OCI-LY3 (cell line): ENCODE measurements around the gene DIS3L.

Experiments used
- H2AFZ ChIP-seq: fragments of 200-600, 300-600 bp; shearing (Covaris generic); 2 replicates; pipeline ENCODE4 v1.6.0; 2014; ENCODE audit warnings: antibody characterized with exemption, low read depth, low read length
- H3K27ac ChIP-seq: fragments of 200-600, 300-600 bp; sonication (generic); 2 replicates; pipeline ENCODE4 v1.5.1; 2014; ENCODE audit warnings: mild to moderate bottlenecking, low read length, moderate library complexity, mixed read lengths
- H3K27me3 ChIP-seq: fragments of 200-600, 300-600 bp; sonication (generic); 2 replicates; pipeline ENCODE4 v1.6.1; 2014; ENCODE audit warnings: low read depth, low read length, mixed read lengths
- H3K36me3 ChIP-seq: fragments of 200-600, 300-600 bp; sonication (generic); replicated peaks from 2 replicates; pipeline ENCODE3; 2014; ENCODE audit warnings: low read depth, low read length, mixed read lengths
- H3K4me1 ChIP-seq: fragments of 300-600, 200-600 bp; sonication (generic); 2 replicates; pipeline ENCODE4 v1.6.1; 2014; ENCODE audit warnings: low read length, mixed read lengths
- H3K4me2 ChIP-seq: fragments of 200-600, 300-600 bp; sonication (generic); 2 replicates; pipeline ENCODE4 v1.6.1; 2014; ENCODE audit warnings: low read length, mixed read lengths
- H3K4me3 ChIP-seq: fragments of 300-600, 200-600 bp; sonication (generic); 2 replicates; pipeline ENCODE4 v1.5.1; 2014; ENCODE audit warnings: antibody characterized with exemption, mild to moderate bottlenecking, low read length, moderate library complexity
- H3K79me2 ChIP-seq: fragments of 300-600, 200-600 bp; shearing (Covaris generic); 2 replicates; pipeline ENCODE4 v1.6.1; 2014; ENCODE audit warnings: mild to moderate bottlenecking, low read length, mixed read lengths
- H3K9ac ChIP-seq: fragments of 300-600, 200-600 bp; shearing (Covaris generic); 2 replicates; pipeline ENCODE4 v1.6.0; 2014; ENCODE audit warnings: mild to moderate bottlenecking, low read length, moderate library complexity
- H3K9me3 ChIP-seq: fragments of 200-600, 300-600 bp; shearing (Covaris generic); 2 replicates; pipeline ENCODE4 v1.6.1; 2014; ENCODE audit warnings: low read length, mixed read lengths; ENCODE audit not compliant: insufficient read depth
- H4K20me1 ChIP-seq: fragments of 200-600, 300-600 bp; sonication (generic); 2 replicates; pipeline ENCODE4 v1.6.1; 2016; ENCODE audit warnings: low read length, mixed read lengths; ENCODE audit not compliant: insufficient read depth
- CTCF ChIP-seq: fragments of 200-600, 300-600 bp; sonication (generic); IDR thresholded peaks from 2 replicates; pipeline ENCODE4 v1.5.1; 2014; ENCODE audit warnings: antibody characterized with exemption, low read length, low read depth
- EZH2phosphoT487 ChIP-seq: fragments of 200-600 bp; shearing (Covaris generic); IDR thresholded peaks from 2 replicates; pipeline ENCODE4 v1.6.1; 2018; ENCODE audit warnings: antibody characterized with exemption, mixed run types, low read depth

Gene DIS3L

DNA sequence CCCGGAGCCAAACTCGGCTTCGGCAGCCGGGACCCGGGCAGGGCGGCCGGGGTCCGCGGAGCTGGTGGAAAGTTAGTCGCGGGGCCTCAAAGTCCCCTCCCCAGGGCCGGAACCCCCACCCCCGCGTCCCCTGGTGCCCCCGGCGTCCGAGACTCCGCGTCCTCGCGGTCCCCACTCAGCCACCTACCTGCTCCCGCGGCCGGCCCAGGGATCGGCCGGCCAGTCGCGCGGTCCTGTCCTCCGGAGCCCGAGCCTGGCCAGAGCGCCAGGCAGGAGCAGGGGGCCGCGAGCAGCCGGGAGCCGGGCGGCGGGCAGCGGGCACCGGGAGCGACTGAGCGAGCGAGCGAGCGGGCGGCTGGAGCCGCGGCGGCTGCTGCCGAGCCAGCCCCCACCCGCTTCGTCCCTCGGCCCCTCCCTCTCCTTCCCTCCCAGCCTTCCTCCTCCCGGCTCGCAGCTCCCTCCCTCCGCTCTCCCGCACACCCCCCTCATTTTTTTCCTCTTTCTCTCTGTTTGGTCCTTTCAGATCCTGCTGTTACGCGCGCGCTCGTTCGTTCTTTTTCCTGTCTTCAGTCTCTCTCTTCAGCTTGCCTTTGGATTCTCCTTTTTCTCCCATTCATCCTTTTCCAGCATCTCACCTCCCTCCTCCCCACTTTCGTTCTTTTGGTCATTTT, 39.8 kb upstream of the DIS3L start, which contains the start of gene MEGF11:
Gene MEGF11, minus strand, starts transcription at position 333 of the 671 bp plus-strand sequence. CDS start 125,347 bp downstream, outside the sequence.
- Histone ChIP-seq H3K4me2 (no peak within 1 kb of the TSS), H3K36me3 (no peaks in the 10 kb centered on the region), H3K4me3 (no peak within 1 kb of the TSS), H3K27me3 (peaks cover 44% of the 10 kb centered on the region), H2AFZ (no peak within 1 kb of the TSS), H3K9ac (no peak within 1 kb of the TSS), H3K27ac (no peak within 1 kb of the TSS), H4K20me1 (no peaks in the 10 kb centered on the region), H3K9me3 (no peaks in the 10 kb centered on the region), H3K4me1 (no peaks in the 10 kb centered on the region), H3K79me2 (no peaks in the 10 kb centered on the region)
- TF ChIP-seq EZH2phosphoT487 (no peak), CTCF (no peak)

DNA sequence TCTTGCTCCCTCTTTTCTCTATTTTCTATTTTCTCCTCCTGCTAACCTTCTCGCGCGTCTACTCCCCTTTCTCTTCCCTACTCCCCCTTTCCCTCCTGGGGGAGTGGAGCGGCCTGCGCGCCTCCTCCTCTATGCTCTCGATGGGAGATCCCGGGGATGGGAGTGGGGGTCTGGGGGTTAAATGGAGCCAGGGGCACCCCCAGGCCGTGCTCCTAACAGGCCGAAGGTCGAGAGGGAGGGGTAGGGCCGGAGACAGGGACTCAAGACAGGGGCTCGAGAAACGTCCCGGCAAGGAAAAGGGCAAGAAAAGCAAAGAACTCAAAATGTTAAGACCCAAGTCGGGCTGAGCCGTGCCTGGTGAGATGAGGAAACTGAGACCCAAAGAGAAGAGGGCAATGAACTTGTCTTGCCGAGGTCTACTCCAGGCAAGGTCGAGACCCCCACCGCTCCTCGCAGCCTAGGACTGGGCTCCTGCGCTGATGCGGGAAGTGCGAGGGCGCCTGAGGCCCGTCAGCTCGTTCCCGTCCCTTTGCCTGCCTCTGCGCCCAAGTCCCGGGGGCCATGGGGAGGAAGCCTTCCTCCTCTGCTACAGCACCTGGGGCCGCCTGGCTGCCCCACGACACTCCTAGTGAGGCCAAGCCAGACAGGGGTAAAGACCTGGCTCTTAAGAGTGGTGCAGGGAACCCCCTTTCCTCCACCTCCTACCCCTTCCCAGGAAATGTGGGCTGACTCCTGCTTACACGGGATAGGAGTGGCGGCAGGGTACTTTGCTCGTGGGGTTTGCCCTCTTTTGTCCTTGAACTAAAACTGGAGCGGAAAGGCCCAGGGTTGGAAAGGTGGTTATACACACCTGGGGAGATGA, 39.0 kb upstream of the DIS3L start:
- H2AFZ ChIP-seq, result no peak overlapping the region
- no peak for TF ChIP-seq CTCF
- no peak for TF ChIP-seq EZH2phosphoT487
- no peaks in the 10 kb centered on the region for H3K79me2 ChIP-seq
- H4K20me1 ChIP-seq, result no peaks in the 10 kb centered on the region
- no peak overlapping the region for H3K4me3 ChIP-seq
- H3K4me1 ChIP-seq, result no peaks in the 10 kb centered on the region
- no peaks in the 10 kb centered on the region for H3K9me3 ChIP-seq
- H3K9ac ChIP-seq, result no peak overlapping the region
- H3K36me3 ChIP-seq, result no peaks in the 10 kb centered on the region
- peaks cover 38% of the 10 kb centered on the region for H3K27me3 ChIP-seq
- H3K27ac ChIP-seq, result no peak overlapping the region
- H3K4me2 ChIP-seq, result no peak overlapping the region

- H3K27ac ChIP-seq, result no peak overlapping the region
- no peak overlapping the region for H3K4me3 ChIP-seq
- H3K79me2 ChIP-seq, result no peaks in the 10 kb centered on the region
- no peaks in the 10 kb centered on the region for H3K9me3 ChIP-seq
- no peak overlapping the region for H3K9ac ChIP-seq
- H3K27me3 ChIP-seq, result peaks cover 34% of the 10 kb centered on the region
- TF ChIP-seq EZH2phosphoT487, result no peak
- no peak for TF ChIP-seq CTCF
- H4K20me1 ChIP-seq, result no peaks in the 10 kb centered on the region
- H3K4me2 ChIP-seq, result no peak overlapping the region
- no peak overlapping the region for H2AFZ ChIP-seq
- H3K4me1 ChIP-seq, result no peaks in the 10 kb centered on the region
- H3K36me3 ChIP-seq, result no peaks in the 10 kb centered on the region
These were observed 38.3 kb upstream of the DIS3L start for GRCh38 chr15:66254951-66255676.

GRCh38 chr15:66256692-66257091, 36.7 kb upstream of the DIS3L start:
- Histone ChIP-seq H3K27ac (no peak overlapping the region), H3K4me2 (no peak overlapping the region)
- TF ChIP-seq CTCF (no peak), EZH2phosphoT487 (no peak)

More at GRCh38 chr15:66256692-66257091, 36.7 kb upstream of the DIS3L start:
- Histone ChIP-seq H3K4me3 (no peak overlapping the region), H4K20me1 (no peaks in the 10 kb centered on the region), H3K36me3 (no peaks in the 10 kb centered on the region), H3K4me1 (no peaks in the 10 kb centered on the region), H3K9me3 (no peaks in the 10 kb centered on the region), H3K79me2 (no peaks in the 10 kb centered on the region), H3K9ac (no peak overlapping the region), H2AFZ (no peak overlapping the region), H3K27me3 (peaks cover 35% of the 10 kb centered on the region)
